Stimulated activated naive CD8-positive, alpha-beta T cell treated with anti-CD3 and anti-CD28 coated beads, Interleukin-15, amount 100 ng/mL, for 72 hours (primary cell): ENCODE measurements around the gene SLC66A3.
A peak's percentile ranks its signal among the peaks of the same experiment; 100 is the strongest.

ENCODE experiments used
- ATAC-seq: fragments of 150-1000 bp; cut with Tn5 transposase; 2 replicates; pipeline ENCODE4 v1.10.0; 2021; ENCODE audit warnings: mild to moderate bottlenecking, moderate library complexity
- DNase-seq, 2 donors: peaks; one replicate each; pipeline ENCODE4 v3.0.0; 2021 to 2022
- H3K27ac Mint-ChIP-seq, 2 donors: one replicate each; pipeline ENCODE4 v1.8.0; 2022; ENCODE audit warnings: mild to moderate bottlenecking in 2 of 2, mixed read lengths in 2 of 2, moderate library complexity in 2 of 2
- H3K27me3 Mint-ChIP-seq: one replicate; pipeline ENCODE4 v1.8.0; 2022; ENCODE audit warnings: mixed read lengths
- H3K4me1 Mint-ChIP-seq: one replicate; pipeline ENCODE4 v1.8.0; 2022; ENCODE audit warnings: mild to moderate bottlenecking, mixed read lengths
- H3K4me3 Mint-ChIP-seq, 2 donors: one replicate each; pipeline ENCODE4 v1.8.0; 2022; ENCODE audit warnings: mild to moderate bottlenecking in 2 of 2, mixed read lengths in 2 of 2, moderate library complexity in 1 of 2
- H3K9me3 Mint-ChIP-seq, 2 donors: one replicate each; pipeline ENCODE4 v1.8.0; 2022; ENCODE audit warnings: mixed read lengths in 2 of 2

The SLC66A3 gene

GRCh38 chr2:11169333-11169732 lies 14.1 kb downstream of the SLC66A3 start:
- no peak for DNase-seq
- no peak for ATAC-seq
- Mint-ChIP-seq H3K27ac (no peak overlapping the region), H3K27me3 (no peaks in the 10 kb centered on the region), H3K4me3 (no peak overlapping the region), H3K9me3 (no peaks in the 10 kb centered on the region), H3K4me1 (no peaks in the 10 kb centered on the region)

- Mint-ChIP-seq H3K4me3 (no peak overlapping the region), H3K27me3 (no peaks in the 10 kb centered on the region), H3K9me3 (no peaks in the 10 kb centered on the region), H3K27ac (no peak overlapping the region), H3K4me1 (peaks cover 12% of the 10 kb centered on the region)
- DNase-seq (no peak), ATAC-seq (no peak)
Measured at GRCh38 chr2:11174222-11174621, 19.0 kb downstream of the SLC66A3 start.

GRCh38 chr2:11175293-11175795 lies 20.1 kb downstream of the SLC66A3 start:
- Mint-ChIP-seq H3K9me3 (no peaks in the 10 kb centered on the region), H3K27ac (peak overlapping the region in 1 of 2 donors; percentile 3), H3K4me1 (peaks cover 12% of the 10 kb centered on the region), H3K4me3 (no peak overlapping the region), H3K27me3 (no peaks in the 10 kb centered on the region)
- no peak for DNase-seq
- ATAC-seq, result no peak

- H3K4me1 Mint-ChIP-seq, result peaks cover 12% of the 10 kb centered on the region
- DNase-seq, result no peak
- H3K9me3 Mint-ChIP-seq, result no peaks in the 10 kb centered on the region
- H3K4me3 Mint-ChIP-seq, result no peak overlapping the region
- H3K27ac Mint-ChIP-seq, result no peak overlapping the region
- H3K27me3 Mint-ChIP-seq, result no peaks in the 10 kb centered on the region
- ATAC-seq, result no peak
Measured at GRCh38 chr2:11177871-11178690, 22.8 kb downstream of the SLC66A3 start.

- Mint-ChIP-seq H3K27me3 (no peaks in the 10 kb centered on the region), H3K4me3 (no peak overlapping the region), H3K9me3 (no peaks in the 10 kb centered on the region), H3K4me1 (peaks cover 12% of the 10 kb centered on the region), H3K27ac (no peak overlapping the region)
- ATAC-seq (no peak), DNase-seq (no peak)
Measured at GRCh38 chr2:11179196-11179595, 23.9 kb downstream of the SLC66A3 start.

GRCh38 chr2:11179899-11180298 lies 24.6 kb downstream of the SLC66A3 start:
- no peak overlapping the region for H3K27ac Mint-ChIP-seq
- no peak overlapping the region for H3K4me3 Mint-ChIP-seq
- peaks cover 11% of the 10 kb centered on the region for H3K4me1 Mint-ChIP-seq

GRCh38 chr2:11180653-11181052 lies 25.4 kb downstream of the SLC66A3 start:
- peaks cover 4% of the 10 kb centered on the region for H3K4me1 Mint-ChIP-seq
- DNase-seq, result no peak
- no peaks in the 10 kb centered on the region for H3K27me3 Mint-ChIP-seq
- no peaks in the 10 kb centered on the region for H3K9me3 Mint-ChIP-seq
- H3K27ac Mint-ChIP-seq, result no peak overlapping the region
- ATAC-seq, result no peak
- H3K4me3 Mint-ChIP-seq, result no peak overlapping the region

More at GRCh38 chr2:11179899-11180298, 24.6 kb downstream of the SLC66A3 start:
- Mint-ChIP-seq H3K27me3 (no peaks in the 10 kb centered on the region), H3K9me3 (no peaks in the 10 kb centered on the region)
- DNase-seq (no peak), ATAC-seq (no peak)

- ATAC-seq, result no peak
- Mint-ChIP-seq H3K9me3 (no peaks in the 10 kb centered on the region), H3K4me1 (no peaks in the 10 kb centered on the region)
Measured at GRCh38 chr2:11182951-11183350, 27.7 kb downstream of the SLC66A3 start.

GRCh38 chr2:11186145-11186544 lies 30.9 kb downstream of the SLC66A3 start:
- Mint-ChIP-seq H3K9me3 (no peaks in the 10 kb centered on the region), H3K4me1 (no peaks in the 10 kb centered on the region), H3K27me3 (no peaks in the 10 kb centered on the region), H3K27ac (no peak overlapping the region), H3K4me3 (no peak overlapping the region)
- ATAC-seq, result no peak
- DNase-seq, result no peak

More at GRCh38 chr2:11182951-11183350, 27.7 kb downstream of the SLC66A3 start:
- Mint-ChIP-seq H3K4me3 (no peak overlapping the region), H3K27ac (no peak overlapping the region), H3K27me3 (no peaks in the 10 kb centered on the region)
- DNase-seq, result no peak

- no peak overlapping the region for H3K4me3 Mint-ChIP-seq
- H3K4me1 Mint-ChIP-seq, result no peaks in the 10 kb centered on the region
- H3K9me3 Mint-ChIP-seq, result no peaks in the 10 kb centered on the region
- no peak overlapping the region for H3K27ac Mint-ChIP-seq
- no peak for DNase-seq
- no peaks in the 10 kb centered on the region for H3K27me3 Mint-ChIP-seq
- ATAC-seq, result no peak
Measured at GRCh38 chr2:11187083-11187619, 31.9 kb downstream of the SLC66A3 start.

- DNase-seq (no peak), ATAC-seq (no peak)
- no peaks in the 10 kb centered on the region for H3K4me1 Mint-ChIP-seq
- H3K4me3 Mint-ChIP-seq, result no peak overlapping the region
- no peaks in the 10 kb centered on the region for H3K27me3 Mint-ChIP-seq
- H3K27ac Mint-ChIP-seq, result peak overlapping the region in 1 of 2 donors; percentile 40
- no peaks in the 10 kb centered on the region for H3K9me3 Mint-ChIP-seq
Measured at GRCh38 chr2:11187731-11188130, 32.5 kb downstream of the SLC66A3 start.

- H3K9me3 Mint-ChIP-seq, result no peaks in the 10 kb centered on the region
- no peaks in the 10 kb centered on the region for H3K4me1 Mint-ChIP-seq
- H3K27ac Mint-ChIP-seq, result peak overlapping the region in 1 of 2 donors; percentile 38
- no peak overlapping the region for H3K4me3 Mint-ChIP-seq
- DNase-seq (no peak), ATAC-seq (no peak)
- no peaks in the 10 kb centered on the region for H3K27me3 Mint-ChIP-seq
Measured at GRCh38 chr2:11196246-11196645, 41.0 kb downstream of the SLC66A3 start.

- no peak overlapping the region for H3K4me3 Mint-ChIP-seq
- H3K4me1 Mint-ChIP-seq, result peaks cover 12% of the 10 kb centered on the region
- no peaks in the 10 kb centered on the region for H3K27me3 Mint-ChIP-seq
- no peak for ATAC-seq
- no peaks in the 10 kb centered on the region for H3K9me3 Mint-ChIP-seq
- H3K27ac Mint-ChIP-seq, result no peak overlapping the region
- no peak for DNase-seq
Measured at GRCh38 chr2:11200651-11201050, 45.4 kb downstream of the SLC66A3 start.

GRCh38 chr2:11201969-11202368 lies 46.7 kb downstream of the SLC66A3 start:
- H3K27me3 Mint-ChIP-seq, result no peaks in the 10 kb centered on the region
- H3K4me3 Mint-ChIP-seq, result no peak overlapping the region
- H3K4me1 Mint-ChIP-seq, result peaks cover 12% of the 10 kb centered on the region
- no peak for DNase-seq
- H3K27ac Mint-ChIP-seq, result no peak overlapping the region
- H3K9me3 Mint-ChIP-seq, result no peaks in the 10 kb centered on the region
- ATAC-seq, result no peak

GRCh38 chr2:11203480-11203879 lies 48.2 kb downstream of the SLC66A3 start:
- Mint-ChIP-seq H3K4me3 (no peak overlapping the region), H3K4me1 (peaks cover 12% of the 10 kb centered on the region), H3K27ac (peak overlapping the region in 1 of 2 donors; percentile 28), H3K9me3 (no peaks in the 10 kb centered on the region), H3K27me3 (no peaks in the 10 kb centered on the region)
- DNase-seq (no peak), ATAC-seq (peak; percentile 96)

- Mint-ChIP-seq H3K27me3 (no peaks in the 10 kb centered on the region), H3K27ac (no peak overlapping the region), H3K4me3 (no peak overlapping the region), H3K4me1 (peaks cover 12% of the 10 kb centered on the region), H3K9me3 (no peaks in the 10 kb centered on the region)
- DNase-seq (no peak), ATAC-seq (no peak)
Measured at GRCh38 chr2:11208083-11208482, 52.8 kb downstream of the SLC66A3 start.
